ENCODE results near the gene MTMR2.

- no peak for TF ChIP-seq CTCF (IDR thresholded peaks at IDR 0.05 in 8 of 11, conservative IDR thresholded peaks at IDR 0.05 in 3 of 11)
- no peak for TF ChIP-seq POLR2A (IDR thresholded peaks at IDR 0.05)
- TF ChIP-seq POLR2AphosphoS5 (IDR thresholded peaks at IDR 0.05), result no peak
These were observed 56.8 kb downstream of the MTMR2 start for GRCh38 chr11:95867105-95867504.
